HG03439 (cell line): ENCODE data around the gene MACROD2.
"Not testable (repeated sequence)": the region's sequence is repeated elsewhere in the genome, so short reads cannot be mapped to it uniquely, and the experiment has no call there.

Experiments used
- ATAC-seq: cut with Tn5 transposase; IDR thresholded peaks from one replicate; pipeline ENCODE4 v1.9.1; 2021; ENCODE audit warnings: mild to moderate bottlenecking, moderate library complexity; ENCODE audit not compliant: unreplicated experiment

The MACROD2 gene

GRCh38 chr20:13995086-13995665, at the start of gene MACROD2:
MACROD2 (plus strand) TSS chr20:13995516.
- no peak for ATAC-seq

DNA sequence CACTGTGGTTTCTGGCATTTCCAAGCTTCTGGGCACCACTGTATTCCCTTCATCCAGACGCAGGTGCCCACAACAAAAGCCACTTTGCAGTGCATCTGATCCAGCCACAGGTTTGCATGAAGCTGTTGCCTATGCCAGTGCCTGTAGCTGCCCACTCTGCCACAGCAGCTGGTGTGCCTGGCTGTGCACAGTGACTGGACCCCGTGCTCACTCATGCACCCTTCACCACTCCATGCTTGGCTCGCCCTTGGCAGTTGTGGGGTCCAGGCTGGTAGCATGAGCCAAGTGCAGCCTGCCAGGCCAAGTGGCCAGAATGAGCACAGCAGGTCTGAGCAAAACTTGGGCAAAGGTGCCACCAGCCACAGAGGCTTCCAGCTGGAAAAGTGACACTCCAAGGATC, 47.6 kb upstream of the MACROD2 start:
- no peak for ATAC-seq

- no peak for ATAC-seq
Observed at GRCh38 chr20:13953227-13953626, 42.1 kb upstream of the MACROD2 start.

DNA sequence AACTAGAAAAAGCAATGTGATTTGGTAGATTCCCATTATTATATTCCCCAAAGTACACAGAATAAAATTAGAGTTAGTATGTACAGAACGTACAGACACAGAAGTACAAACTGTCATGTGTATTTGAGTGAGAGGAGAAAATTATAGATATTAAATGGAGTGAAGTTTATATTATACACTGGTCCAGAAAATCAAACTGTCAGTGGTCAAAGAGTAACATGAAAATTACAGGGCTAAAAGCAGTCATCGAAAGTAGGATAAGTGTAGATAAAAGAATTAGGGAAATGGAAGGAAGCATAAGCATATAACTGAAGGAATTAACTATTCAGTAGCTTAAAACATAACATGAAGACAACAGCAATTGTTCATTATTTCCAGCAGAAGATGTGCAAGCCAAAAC, 35.2 kb upstream of the MACROD2 start:
- ATAC-seq: no peak

GRCh38 chr20:13960525-13960924, 34.8 kb upstream of the MACROD2 start:
- ATAC-seq: no peak

DNA sequence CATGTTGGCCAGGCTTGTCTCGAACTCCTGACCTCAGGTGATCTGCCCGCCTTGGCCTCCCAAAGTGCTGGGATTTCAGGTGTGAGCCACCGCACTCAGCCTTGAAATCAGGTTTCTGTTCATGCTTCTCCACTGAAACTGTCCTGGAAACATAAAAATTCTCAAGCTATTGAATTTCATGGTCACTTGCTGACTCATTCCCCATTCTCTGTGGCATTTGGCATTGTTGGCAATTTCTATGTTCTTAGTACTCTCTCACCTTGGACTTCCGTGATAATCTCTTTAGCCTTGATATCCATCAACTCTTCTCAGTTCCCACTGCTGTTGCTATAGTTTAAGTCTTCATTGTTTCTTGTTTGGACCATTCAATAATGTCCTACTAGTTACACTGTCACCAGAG, 11.1 kb upstream of the MACROD2 start:
- no peak for ATAC-seq

GRCh38 chr20:13990465-13990864, 4.9 kb upstream of the MACROD2 start, which contains the start of gene SEL1L2:
SEL1L2 (minus strand) TSS chr20:13990614; CDS start chr20:13990534, 80 bp downstream.
- ATAC-seq: no peak

GRCh38 chr20:13991311-13991710, 4.0 kb upstream of the MACROD2 start:
- no peak for ATAC-seq

DNA sequence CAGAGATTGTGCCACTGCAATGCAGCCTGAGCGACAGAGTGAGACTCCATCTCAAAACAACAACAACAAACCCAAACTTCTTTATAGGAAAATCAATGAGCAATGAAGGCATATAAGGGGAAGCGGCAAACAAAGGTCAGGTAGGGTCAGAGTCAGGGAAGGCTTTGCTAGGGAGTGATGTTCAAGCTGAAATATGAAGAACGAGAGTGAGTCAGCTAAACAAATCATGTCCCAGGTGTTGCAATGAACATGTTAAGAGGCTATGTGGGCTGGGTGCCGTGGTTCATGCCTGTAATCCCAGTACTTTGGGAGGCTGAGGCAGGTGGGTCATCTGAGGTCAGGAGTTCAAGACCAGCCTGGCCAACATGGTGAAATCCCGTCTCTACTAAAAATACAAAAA, 3.4 kb upstream of the MACROD2 start:
- not testable (repeated sequence) for ATAC-seq

GRCh38 chr20:13995841-13996240, 525 bp downstream of the MACROD2 start:
- ATAC-seq: no peak

DNA sequence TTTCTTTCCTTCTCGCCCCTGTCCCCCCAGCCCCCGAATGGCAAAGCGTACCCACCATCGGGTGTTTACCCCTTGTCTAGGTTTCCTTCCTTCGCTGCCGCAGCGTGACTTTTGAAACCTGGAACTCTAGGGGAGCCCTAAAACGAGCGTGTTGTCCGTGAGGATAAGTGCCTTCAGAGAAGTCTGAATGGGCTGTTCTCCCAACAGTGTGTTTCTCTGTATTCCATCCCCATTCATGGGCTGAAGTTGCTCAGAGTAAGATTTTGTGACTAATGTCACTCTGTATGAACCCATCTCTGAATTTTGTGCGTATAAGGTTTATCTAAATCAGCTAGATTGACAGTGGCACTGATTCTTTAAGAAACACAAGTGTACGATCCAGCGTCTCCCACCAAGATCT, 949 bp downstream of the MACROD2 start:
- ATAC-seq: no peak

DNA sequence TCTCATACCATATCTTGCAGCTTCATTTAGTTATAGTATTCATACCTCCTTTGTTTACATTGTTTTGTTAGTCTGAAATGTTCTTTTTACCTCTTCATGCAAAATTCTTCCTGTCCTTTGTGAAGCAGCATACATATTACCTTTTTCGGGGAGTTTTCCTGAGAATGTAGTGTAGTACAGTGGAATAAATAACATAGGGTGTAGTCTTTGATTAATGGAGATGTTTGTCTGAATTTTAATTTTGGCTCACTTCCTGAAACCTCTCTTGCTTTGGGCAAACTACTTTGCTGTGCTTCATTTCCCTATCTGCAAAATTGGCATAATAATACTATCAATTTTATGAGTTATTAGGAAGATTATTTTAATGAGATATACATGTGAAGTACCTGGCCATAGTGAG, 5.6 kb downstream of the MACROD2 start:
- ATAC-seq: no peak

DNA sequence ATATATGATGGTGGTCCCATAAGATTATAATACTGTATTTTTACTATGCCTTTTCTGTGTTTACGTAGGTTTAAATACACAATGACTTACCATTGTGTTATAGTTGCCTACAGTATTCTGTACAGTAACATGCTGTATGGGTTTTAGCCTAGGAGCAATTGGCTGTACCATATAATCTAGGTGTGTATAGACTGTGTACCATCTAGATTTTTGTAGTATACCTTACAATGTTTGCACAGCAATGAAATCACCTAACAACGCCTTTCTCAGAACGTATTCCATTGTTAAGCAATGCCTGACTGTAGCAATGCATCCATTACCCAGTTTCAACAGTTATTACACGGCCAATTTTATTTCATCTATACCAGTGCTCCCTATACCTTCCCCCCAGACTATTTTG, 10.7 kb downstream of the MACROD2 start:
- no peak for ATAC-seq

DNA sequence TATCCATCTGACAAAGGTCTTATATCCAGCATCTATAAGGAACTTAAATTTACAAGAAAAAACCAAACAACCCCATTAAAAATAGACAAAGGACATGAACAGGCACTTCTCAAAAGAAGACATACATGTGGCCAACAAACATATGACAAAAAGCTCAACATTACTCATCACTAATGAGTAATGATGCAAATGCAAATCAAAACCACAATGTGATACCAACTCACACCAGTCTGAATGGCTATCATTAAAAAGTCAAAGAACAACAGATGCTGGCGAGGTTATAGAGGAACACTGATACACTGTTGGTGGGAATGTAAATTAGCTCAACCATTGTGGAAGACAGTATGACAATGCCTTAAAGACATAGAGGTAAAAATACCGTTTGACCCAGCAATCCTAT, 13.9 kb downstream of the MACROD2 start:
- ATAC-seq: no peak

- no peak for ATAC-seq
Observed at GRCh38 chr20:14012671-14013070, 17.4 kb downstream of the MACROD2 start.

DNA sequence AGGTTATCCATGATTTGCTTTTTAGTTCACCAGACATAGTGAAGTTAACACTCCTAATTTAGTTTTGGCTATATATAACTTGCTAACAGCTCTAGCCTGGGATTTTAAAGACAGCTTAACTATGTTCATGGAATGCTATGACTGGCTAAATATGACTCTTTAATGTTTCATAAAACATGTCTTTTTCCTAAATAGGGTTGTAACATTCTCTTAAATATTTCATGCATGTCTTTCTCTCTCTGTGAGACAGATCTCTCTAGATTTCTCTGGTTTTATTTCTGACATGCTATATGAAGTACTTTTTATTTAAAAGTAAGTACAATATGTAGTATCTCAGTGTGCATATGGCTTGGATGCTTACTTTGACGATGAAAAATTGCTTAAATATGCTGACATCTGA, 35.7 kb downstream of the MACROD2 start:
- ATAC-seq: no peak

DNA sequence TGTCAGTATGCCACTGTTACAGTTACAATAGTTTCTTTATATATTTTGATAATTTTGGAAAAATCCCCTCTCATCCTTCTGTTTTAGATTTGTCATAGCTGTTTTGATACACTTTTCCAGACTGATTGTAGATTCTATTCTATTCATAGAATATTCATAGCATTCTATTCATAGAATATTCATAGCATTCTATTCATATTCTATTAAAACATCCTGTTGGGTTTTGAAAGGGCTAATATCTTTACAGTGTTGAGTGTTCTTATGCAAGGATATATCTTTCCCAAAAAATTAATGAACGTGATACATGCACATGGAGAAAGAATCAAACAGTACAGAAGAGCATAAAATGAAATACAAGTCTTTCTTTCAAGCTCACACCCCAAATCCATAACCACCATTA, 38.0 kb downstream of the MACROD2 start:
- ATAC-seq: no peak

DNA sequence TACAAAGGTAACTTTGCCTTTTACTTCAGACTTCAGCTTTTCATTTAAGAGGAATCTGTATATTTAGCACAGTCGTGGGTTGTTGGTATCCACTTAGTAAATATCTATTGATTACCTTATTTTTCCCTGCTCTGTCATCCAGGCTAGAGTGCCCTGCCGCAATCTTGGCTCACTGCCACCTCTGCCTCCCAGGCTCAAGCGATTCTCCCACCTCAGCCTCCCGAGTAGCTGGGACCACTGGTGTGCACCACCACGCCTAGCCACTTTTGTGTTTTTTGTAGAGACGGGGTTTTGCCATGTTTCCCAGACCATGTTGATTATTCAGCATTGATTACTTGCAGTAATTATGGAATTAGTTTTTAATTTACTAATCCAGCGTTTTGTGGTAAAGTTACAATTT, 41.3 kb downstream of the MACROD2 start:
- ATAC-seq: no peak

- ATAC-seq: not testable (repeated sequence)
Observed at GRCh38 chr20:14044712-14045276, 49.5 kb downstream of the MACROD2 start.

DNA sequence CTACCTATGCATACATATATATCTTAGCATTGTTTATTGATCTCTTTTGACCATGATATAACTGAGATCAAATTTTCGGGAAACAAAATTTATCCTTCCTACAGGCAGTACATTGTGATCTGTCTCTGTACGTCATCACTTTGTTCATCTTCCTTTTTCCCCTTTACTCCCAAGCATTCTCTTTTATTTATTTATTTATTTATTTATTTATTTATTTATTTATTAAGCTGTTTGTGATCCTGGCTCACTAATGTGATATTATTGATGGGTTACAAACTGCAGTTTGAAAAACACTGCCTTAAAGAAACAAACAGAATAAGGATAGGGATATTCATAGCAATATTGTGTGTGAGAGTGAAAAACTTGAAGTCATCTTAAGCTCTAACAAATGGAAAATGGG, 51.2 kb downstream of the MACROD2 start:
- ATAC-seq: no peak

DNA sequence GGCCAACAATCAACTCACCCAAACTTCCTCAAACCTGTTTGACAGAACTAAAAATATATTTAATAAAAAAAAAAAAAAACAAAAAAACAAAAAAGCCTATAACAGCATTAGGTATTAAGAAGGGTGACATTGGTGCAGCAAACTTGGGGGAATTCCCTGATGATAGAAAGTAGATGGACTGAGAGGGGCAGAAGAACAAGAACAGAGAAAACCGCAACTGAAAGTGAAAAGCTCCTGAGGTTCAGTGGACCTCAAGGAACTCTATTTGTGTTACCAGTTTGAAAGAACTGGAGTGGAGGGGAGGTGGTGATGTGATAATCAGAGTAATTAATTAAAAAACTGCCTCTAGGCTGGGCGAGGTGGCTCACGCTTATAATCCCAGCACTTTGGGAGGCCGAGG, 53.8 kb downstream of the MACROD2 start:
- ATAC-seq: no peak

GRCh38 chr20:14051454-14051853, 56.1 kb downstream of the MACROD2 start:
- no peak for ATAC-seq

DNA sequence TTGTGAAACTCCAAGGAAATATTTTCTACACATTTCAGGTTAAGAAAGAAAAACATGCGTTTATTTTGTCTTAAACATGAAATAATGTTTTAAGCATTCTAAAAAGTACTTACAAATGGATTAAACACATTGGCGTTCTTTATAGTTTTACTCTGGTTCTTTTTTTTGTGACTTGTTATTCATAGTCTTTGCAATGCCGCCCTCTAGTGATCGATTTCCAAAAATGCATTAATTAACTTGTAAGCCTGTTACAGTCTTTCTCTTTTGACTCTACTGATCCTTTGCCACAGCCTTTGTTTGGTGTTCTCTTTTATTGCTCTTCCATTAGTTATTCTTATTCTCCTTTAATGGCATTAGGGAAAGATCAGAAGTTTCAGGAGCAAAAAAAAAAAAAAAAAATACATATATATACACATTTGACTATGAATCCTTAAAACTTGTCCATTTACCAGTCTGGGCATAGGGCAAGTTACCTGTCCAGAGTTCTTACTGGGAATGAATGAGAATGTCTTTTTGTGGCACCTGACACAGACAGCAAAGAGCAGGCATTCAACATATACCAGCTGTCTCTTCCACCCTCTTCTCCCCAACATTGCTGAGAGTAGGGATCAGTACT, 59.9 kb downstream of the MACROD2 start:
- no peak for ATAC-seq
